Measurements from ENCODE around the gene ARL14EPL. TPM values are rescaled to one million over a fixed set of nuclear protein-coding genes. Genes with fewer than 3 reads are reported as not detected.

ARL14EPL gene
- total RNA-seq, 4 donors from 2014 or later, result not detected

- intact Hi-C loops (cut with DNase I), result no loop called here
- 55 to 61% methylated on average over 5 of the region's 5 CpGs for WGBS, 2 donors
- Histone ChIP-seq H3K27ac (no peak overlapping the region), H3K4me1 (no peaks in the 10 kb centered on the region), H3K36me3 (no peaks in the 10 kb centered on the region), H3K4me3 (replicated peaks in 1 of 3) (no peak overlapping the region), H3K27me3 (no peaks in the 10 kb centered on the region), H3K9me3 (no peaks in the 10 kb centered on the region)
- DNase-seq, result no peak
- no peak for TF ChIP-seq POLR2A (IDR thresholded peaks at IDR 0.05)
- no peak for TF ChIP-seq CTCF (IDR thresholded peaks at IDR 0.05)
These were observed 2.9 kb downstream of the ARL14EPL start for GRCh38 chr5:116035123-116035522.

- WGBS, 2 donors, result 73 to 79% methylated on average over 3 of the region's 3 CpGs
- Histone ChIP-seq H3K27me3 (no peaks in the 10 kb centered on the region), H3K27ac (no peak overlapping the region), H3K36me3 (no peaks in the 10 kb centered on the region), H3K4me1 (no peaks in the 10 kb centered on the region), H3K9me3 (no peaks in the 10 kb centered on the region), H3K4me3 (replicated peaks in 1 of 3) (no peak overlapping the region)
- TF ChIP-seq CTCF (IDR thresholded peaks at IDR 0.05) (no peak), POLR2A (IDR thresholded peaks at IDR 0.05) (no peak)
- DNase-seq, result no peak
- intact Hi-C loops (cut with DNase I), result no loop called here
These were observed 5.1 kb downstream of the ARL14EPL start for GRCh38 chr5:116037236-116037822.

- Histone ChIP-seq H3K27ac (no peak overlapping the region), H3K4me3 (replicated peaks in 1 of 3) (no peak overlapping the region), H3K4me1 (no peaks in the 10 kb centered on the region), H3K27me3 (no peaks in the 10 kb centered on the region), H3K9me3 (no peaks in the 10 kb centered on the region), H3K36me3 (no peaks in the 10 kb centered on the region)
- TF ChIP-seq POLR2A (IDR thresholded peaks at IDR 0.05) (no peak), CTCF (IDR thresholded peaks at IDR 0.05) (no peak)
- intact Hi-C loops (cut with DNase I), result no loop called here
- DNase-seq, result no peak
- whole genome bisulfite sequencing, 2 donors, result 68 to 76% methylated on average over 3 of the region's 3 CpGs
These were observed 6.5 kb downstream of the ARL14EPL start for GRCh38 chr5:116038817-116039216.

GRCh38 chr5:116042375-116042774 is 10.1 kb downstream of the ARL14EPL start:
- no peaks in the 10 kb centered on the region for H3K27me3 ChIP-seq
- no peaks in the 10 kb centered on the region for H3K36me3 ChIP-seq
- no peak overlapping the region for H3K4me3 ChIP-seq (replicated peaks in 1 of 3)
- H3K9me3 ChIP-seq, result no peaks in the 10 kb centered on the region
- TF ChIP-seq CTCF (IDR thresholded peaks at IDR 0.05) (no peak), POLR2A (IDR thresholded peaks at IDR 0.05) (no peak)
- no peak overlapping the region for H3K27ac ChIP-seq
- no peak for DNase-seq
- no peaks in the 10 kb centered on the region for H3K4me1 ChIP-seq
- intact Hi-C loops (cut with DNase I), result no loop called here

GRCh38 chr5:116044073-116044472 is 11.8 kb downstream of the ARL14EPL start:
- H3K9me3 ChIP-seq, result no peaks in the 10 kb centered on the region
- no peaks in the 10 kb centered on the region for H3K4me1 ChIP-seq
- 82% methylated on average over 3 of the region's 3 CpGs for WGBS, 2 donors
- no peak overlapping the region for H3K4me3 ChIP-seq (replicated peaks in 1 of 3)
- H3K27ac ChIP-seq, result no peak overlapping the region
- intact Hi-C loops (cut with DNase I), result no loop called here
- H3K36me3 ChIP-seq, result no peaks in the 10 kb centered on the region
- H3K27me3 ChIP-seq, result no peaks in the 10 kb centered on the region
- DNase-seq, result no peak
- no peak for TF ChIP-seq POLR2A (IDR thresholded peaks at IDR 0.05)
- TF ChIP-seq CTCF (IDR thresholded peaks at IDR 0.05), result no peak
